HepG2 (cell line): ENCODE data around the gene ARHGAP33. TPM values are rescaled to one million over a fixed set of nuclear protein-coding genes. Genes with fewer than 3 reads are reported as not detected.

ENCODE experiments used
- ARID2 ChIP-seq: sonication (generic); formaldehyde crosslinking; IDR thresholded peaks from 2 replicates; pipeline ENCODE4 v1.8.1; 2022; ENCODE audit warnings: mild to moderate bottlenecking, missing genetic modification reagents, borderline replicate concordance
- CBX2 ChIP-seq, 2 experiments: fragments of 200-600 bp in 1 of 2; sonication (generic); formaldehyde crosslinking in 1 of 2; IDR thresholded peaks; 2 replicates each; pipeline versions ENCODE4 v1.7.0 to v1.8.1; 2018 to 2022; ENCODE audit warnings: low read depth in 2 of 2, low read length in 1 of 2, mild to moderate bottlenecking in 1 of 2, missing genetic modification reagents in 1 of 2
- FLYWCH1 ChIP-seq: sonication (generic); formaldehyde crosslinking; IDR thresholded peaks from 2 replicates; pipeline ENCODE4 v1.8.1; 2023; ENCODE audit warnings: mild to moderate bottlenecking, missing genetic modification reagents
- KLF12 ChIP-seq: sonication (generic); formaldehyde crosslinking; IDR thresholded peaks from 2 replicates; pipeline ENCODE4 v1.4.0; 2020; ENCODE audit warnings: missing genetic modification reagents, borderline replicate concordance
- NCOA1 ChIP-seq: sonication (generic); formaldehyde crosslinking; IDR thresholded peaks from 2 replicates; pipeline ENCODE4 v1.9.0; 2021; ENCODE audit warnings: missing genetic modification reagents
- RARA ChIP-seq: IDR thresholded peaks from 2 replicates; pipeline ENCODE4 v1.6.1; 2016; ENCODE audit warnings: missing genetic modification reagents, missing compliant biosample characterization
- RFXAP ChIP-seq: sonication (generic); formaldehyde crosslinking; IDR thresholded peaks from 2 replicates; pipeline ENCODE4 v1.4.0; 2020; ENCODE audit warnings: missing genetic modification reagents, borderline replicate concordance
- SAFB2 ChIP-seq: sonication (generic); formaldehyde crosslinking; IDR thresholded peaks from 2 replicates; pipeline ENCODE4 v1.5.1; 2020; ENCODE audit warnings: missing genetic modification reagents, low read depth, mild to moderate bottlenecking, borderline replicate concordance
- SNAI1 ChIP-seq: sonication (generic); formaldehyde crosslinking; IDR thresholded peaks from 2 replicates; pipeline ENCODE4 v1.5.0; 2020; ENCODE audit warnings: mild to moderate bottlenecking, missing genetic modification reagents, borderline replicate concordance
- SOX13 ChIP-seq, 3 experiments: fragments of 450-650 bp in 1 of 3; sonication (generic) in 1 of 3; formaldehyde crosslinking in 1 of 3; IDR thresholded peaks in 2 of 3; conservative IDR thresholded peaks in 1 of 3; 2 replicates each; pipeline versions ENCODE4 v1.5.0 to v1.6.1; 2016 to 2020; ENCODE audit warnings: antibody characterized with exemption in 1 of 3, mild to moderate bottlenecking in 1 of 3, missing compliant biosample characterization in 1 of 3, missing genetic modification reagents in 1 of 3, moderate library complexity in 1 of 3
- TAF1 ChIP-seq: sonication (generic); formaldehyde crosslinking; IDR thresholded peaks from 2 replicates; pipeline ENCODE4 v1.4.0; 2020; ENCODE audit warnings: missing genetic modification reagents
- TEAD2 ChIP-seq: sonication (generic); formaldehyde crosslinking; IDR thresholded peaks from 2 replicates; pipeline ENCODE4 v1.9.0; 2021; ENCODE audit warnings: missing genetic modification reagents
- TGIF2 ChIP-seq: IDR thresholded peaks from 2 replicates; pipeline ENCODE4 v1.6.1; 2016; ENCODE audit warnings: control low read depth, missing compliant biosample characterization
- ZNF451 ChIP-seq: sonication (generic); formaldehyde crosslinking; IDR thresholded peaks from 2 replicates; pipeline ENCODE4 v1.5.0; 2020; ENCODE audit warnings: mild to moderate bottlenecking, missing genetic modification reagents
- ZNF547 ChIP-seq: sonication (generic); formaldehyde crosslinking; IDR thresholded peaks from 2 replicates; pipeline ENCODE4 v1.5.1; 2020; ENCODE audit warnings: mild to moderate bottlenecking, missing genetic modification reagents
- ZNF563 ChIP-seq: sonication (generic); formaldehyde crosslinking; IDR thresholded peaks from 2 replicates; pipeline ENCODE4 v1.8.0; 2022; ENCODE audit warnings: mild to moderate bottlenecking, moderate library complexity, missing genetic modification reagents
- ZNF598 ChIP-seq: sonication (generic); formaldehyde crosslinking; IDR thresholded peaks from 2 replicates; pipeline ENCODE4 v1.5.1; 2020; ENCODE audit warnings: mild to moderate bottlenecking, missing genetic modification reagents, borderline replicate concordance
- ZNF816 ChIP-seq: sonication (generic); formaldehyde crosslinking; IDR thresholded peaks from 2 replicates; pipeline ENCODE4 v1.8.0; 2022; ENCODE audit warnings: missing genetic modification reagents, mild to moderate bottlenecking, borderline replicate concordance
- polyA plus RNA-seq, 8 experiments: library from polyadenylated mRNA; depleted of rRNA in 3 of 8; stranded (reverse) in 7 of 8; unstranded in 1 of 8; fragments of >200 nt; fragmentation: Illumina TruSeq in 4 of 8; extraction: Trizol in 4 of 8; gene quantifications; 2 replicates each; pipeline versions ENCODE4 v1.2.1 to v1.2.3, GENCODE V29; 2011 to 2016; ENCODE audit warnings: low read depth in 4 of 8, missing spikeins in 1 of 8, mixed read lengths in 1 of 8; ENCODE audit not compliant: insufficient read depth in 1 of 8
- total RNA-seq, 5 experiments: library from RNA; depleted of rRNA; stranded (reverse); fragments of >200 nt; fragmentation: Illumina TruSeq; extraction: Trizol; gene quantifications; 2 replicates each; pipeline ENCODE4 v1.2.3, GENCODE V29; 2016; ENCODE audit warnings: low read depth in 1 of 5
- TF ChIP-seq, protein P1 (sequence below): IDR thresholded peaks from 2 replicates; pipeline ENCODE4 v1.6.1; 2016; ENCODE audit warnings: missing compliant biosample characterization, missing genetic modification reagents, borderline replicate concordance
- TF ChIP-seq, protein P2 (sequence below): sonication (generic); formaldehyde crosslinking; IDR thresholded peaks from 2 replicates; pipeline ENCODE4 v1.5.0; 2020; ENCODE audit warnings: missing genetic modification reagents
- TF ChIP-seq, protein P3 (sequence below): sonication (generic); IDR thresholded peaks from 2 replicates; pipeline ENCODE4 v1.6.1; 2016; ENCODE audit warnings: low read depth, borderline replicate concordance
- TF ChIP-seq, protein P4 (sequence below): sonication (generic); formaldehyde crosslinking; conservative IDR thresholded peaks from 2 replicates; pipeline ENCODE4 v1.4.0; 2020; ENCODE audit warnings: missing genetic modification reagents
- TF ChIP-seq, protein P5 (sequence below): IDR thresholded peaks from 2 replicates; pipeline ENCODE4 v1.6.1; 2016; ENCODE audit warnings: mild to moderate bottlenecking, missing biosample characterization, missing genetic modification reagents

ARHGAP33 gene
- total and polyA plus RNA-seq, 2 of the 13 experiments (the other 11 are each of a cell fraction or from before 2014, with no cell fraction given), result 1.3 to 2.7 TPM

DNA sequence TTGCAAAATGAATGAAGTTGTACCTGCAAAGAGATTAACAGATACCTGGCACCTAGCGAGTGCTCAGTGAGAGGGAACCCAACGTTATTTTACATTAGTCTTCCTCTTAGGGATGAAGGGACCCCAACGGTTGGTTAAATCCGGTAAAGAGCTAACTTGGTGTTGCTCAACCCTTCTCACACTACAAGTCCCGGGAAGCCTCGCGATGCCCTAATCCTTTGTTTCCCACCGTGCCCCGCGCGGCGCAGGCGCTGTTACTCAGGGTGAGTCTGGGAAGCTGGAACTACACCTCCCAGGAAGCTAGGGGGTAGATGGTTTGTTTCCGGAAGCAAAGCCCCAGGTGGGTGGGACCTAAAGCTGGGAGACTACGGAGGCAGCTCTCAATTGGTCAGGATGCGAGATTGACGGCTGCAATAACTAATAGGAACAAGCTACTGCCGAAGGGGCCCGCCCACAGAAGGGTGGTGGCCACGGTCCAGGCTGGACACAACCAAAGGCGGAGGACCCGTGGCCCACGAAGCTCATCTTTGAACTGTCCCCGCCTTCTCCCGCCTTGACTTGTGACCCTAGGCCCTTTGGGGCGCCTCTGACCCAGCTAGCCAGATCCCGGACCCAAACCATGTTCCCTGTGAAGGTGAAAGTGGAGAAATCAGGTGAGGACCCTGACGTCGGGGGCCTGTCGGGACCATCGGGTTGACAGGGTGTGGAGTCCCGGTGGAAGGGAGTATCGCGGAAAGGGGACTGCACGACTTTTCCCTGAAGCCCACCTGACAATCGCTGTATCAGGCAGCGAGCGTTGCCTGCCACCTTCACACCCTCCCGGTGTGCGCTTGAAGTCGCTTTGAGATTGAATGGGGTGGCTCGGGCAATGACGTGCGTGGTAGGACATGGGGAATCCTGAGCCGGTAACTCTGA, 27.0 kb upstream of the ARHGAP33 start, which contains the start of gene LIN37 (continued):
- no peak for TF ChIP-seq ZNF816 (CRISPR knock-in tag)
- TF ChIP-seq, protein P1, sequence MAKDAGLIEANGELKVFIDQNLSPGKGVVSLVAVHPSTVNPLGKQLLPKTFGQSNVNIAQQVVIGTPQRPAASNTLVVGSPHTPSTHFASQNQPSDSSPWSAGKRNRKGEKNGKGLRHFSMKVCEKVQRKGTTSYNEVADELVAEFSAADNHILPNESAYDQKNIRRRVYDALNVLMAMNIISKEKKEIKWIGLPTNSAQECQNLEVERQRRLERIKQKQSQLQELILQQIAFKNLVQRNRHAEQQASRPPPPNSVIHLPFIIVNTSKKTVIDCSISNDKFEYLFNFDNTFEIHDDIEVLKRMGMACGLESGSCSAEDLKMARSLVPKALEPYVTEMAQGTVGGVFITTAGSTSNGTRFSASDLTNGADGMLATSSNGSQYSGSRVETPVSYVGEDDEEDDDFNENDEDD (CRISPR knock-in tag), result peak; percentile 31; the same call in 1 of the 2 replicates
- TF ChIP-seq RARA (CRISPR knock-in tag), result no peak
- peak; percentile 42; the same call in 1 of the 2 replicates for TF ChIP-seq ZNF547 (CRISPR knock-in tag)
- peak; percentile 74 for TF ChIP-seq TAF1 (CRISPR knock-in tag)
- TF ChIP-seq, protein P2, sequence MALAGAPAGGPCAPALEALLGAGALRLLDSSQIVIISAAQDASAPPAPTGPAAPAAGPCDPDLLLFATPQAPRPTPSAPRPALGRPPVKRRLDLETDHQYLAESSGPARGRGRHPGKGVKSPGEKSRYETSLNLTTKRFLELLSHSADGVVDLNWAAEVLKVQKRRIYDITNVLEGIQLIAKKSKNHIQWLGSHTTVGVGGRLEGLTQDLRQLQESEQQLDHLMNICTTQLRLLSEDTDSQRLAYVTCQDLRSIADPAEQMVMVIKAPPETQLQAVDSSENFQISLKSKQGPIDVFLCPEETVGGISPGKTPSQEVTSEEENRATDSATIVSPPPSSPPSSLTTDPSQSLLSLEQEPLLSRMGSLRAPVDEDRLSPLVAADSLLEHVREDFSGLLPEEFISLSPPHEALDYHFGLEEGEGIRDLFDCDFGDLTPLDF (CRISPR knock-in tag), result no peak
- TF ChIP-seq TGIF2 (CRISPR knock-in tag), result no peak
- TF ChIP-seq KLF12, result peak; percentile 66; the same call in 1 of the 2 replicates
- TF ChIP-seq, protein P3, sequence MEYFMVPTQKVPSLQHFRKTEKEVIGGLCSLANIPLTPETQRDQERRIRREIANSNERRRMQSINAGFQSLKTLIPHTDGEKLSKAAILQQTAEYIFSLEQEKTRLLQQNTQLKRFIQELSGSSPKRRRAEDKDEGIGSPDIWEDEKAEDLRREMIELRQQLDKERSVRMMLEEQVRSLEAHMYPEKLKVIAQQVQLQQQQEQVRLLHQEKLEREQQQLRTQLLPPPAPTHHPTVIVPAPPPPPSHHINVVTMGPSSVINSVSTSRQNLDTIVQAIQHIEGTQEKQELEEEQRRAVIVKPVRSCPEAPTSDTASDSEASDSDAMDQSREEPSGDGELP, result 0 out of 2 replicates have a peak, but pooled peaks have one; percentile 3
- TF ChIP-seq RFXAP (CRISPR knock-in tag), result 0 out of 2 replicates have a peak, but pooled peaks have one; percentile 55
- no peak for TF ChIP-seq NCOA1 (CRISPR knock-in tag)
- TF ChIP-seq, protein P4, sequence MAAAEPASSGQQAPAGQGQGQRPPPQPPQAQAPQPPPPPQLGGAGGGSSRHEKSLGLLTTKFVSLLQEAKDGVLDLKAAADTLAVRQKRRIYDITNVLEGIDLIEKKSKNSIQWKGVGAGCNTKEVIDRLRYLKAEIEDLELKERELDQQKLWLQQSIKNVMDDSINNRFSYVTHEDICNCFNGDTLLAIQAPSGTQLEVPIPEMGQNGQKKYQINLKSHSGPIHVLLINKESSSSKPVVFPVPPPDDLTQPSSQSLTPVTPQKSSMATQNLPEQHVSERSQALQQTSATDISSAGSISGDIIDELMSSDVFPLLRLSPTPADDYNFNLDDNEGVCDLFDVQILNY (CRISPR knock-in tag), result peak; percentile 35; the same call in 1 of the 2 replicates
- TF ChIP-seq ZNF563, result peak; percentile 33; the same call in 1 of the 2 replicates
- no peak for TF ChIP-seq SNAI1 (CRISPR knock-in tag)
- no peak for TF ChIP-seq SAFB2 (CRISPR knock-in tag)
- TF ChIP-seq FLYWCH1 (CRISPR knock-in tag), result no peak
- no peak for TF ChIP-seq CBX2 (IDR thresholded peaks at IDR 0.05; ENCODE audit: low read depth, low read length)
- no peak for TF ChIP-seq CBX2 (CRISPR knock-in tag; IDR thresholded peaks at IDR 0.05; ENCODE audit: low read depth)
- no peak for TF ChIP-seq ARID2 (CRISPR knock-in tag)
- TF ChIP-seq, protein P5, sequence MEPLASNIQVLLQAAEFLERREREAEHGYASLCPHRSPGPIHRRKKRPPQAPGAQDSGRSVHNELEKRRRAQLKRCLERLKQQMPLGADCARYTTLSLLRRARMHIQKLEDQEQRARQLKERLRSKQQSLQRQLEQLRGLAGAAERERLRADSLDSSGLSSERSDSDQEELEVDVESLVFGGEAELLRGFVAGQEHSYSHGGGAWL (CRISPR knock-in tag), result peak; percentile 63; the same call in 1 of the 2 replicates
- 0 out of 2 replicates have a peak, but pooled peaks have one; percentile 37 for TF ChIP-seq ZNF598 (CRISPR knock-in tag)
- TF ChIP-seq SOX13 (IDR thresholded peaks at IDR 0.05), result no peak; the same call in 1 of the 2 replicates
- peak in 1 of 2 experiments; percentile 22; a peak in 1 of 4 replicates for TF ChIP-seq SOX13 (CRISPR knock-in tag; conservative IDR thresholded peaks at IDR 0.05 in 1 of 2, IDR thresholded peaks at IDR 0.05 in 1 of 2)
- no peak for TF ChIP-seq TEAD2 (CRISPR knock-in tag)
- 0 out of 2 replicates have a peak, but pooled peaks have one; percentile 49 for TF ChIP-seq ZNF451 (CRISPR knock-in tag)
